HL-60 (cell line): Measurements from ENCODE around the gene SYNGR1.

Experiments used
- CTCF ChIP-seq: IDR thresholded peaks from one replicate; pipeline ENCODE4 v1.5.1; 2011; ENCODE audit warnings: low read length, control low read depth, inconsistent platforms; ENCODE audit not compliant: insufficient read depth
- POLR2AphosphoS5 ChIP-seq: IDR thresholded peaks from 2 replicates; pipeline ENCODE4 v1.6.1; 2012; ENCODE audit warnings: low read depth
- REST ChIP-seq: IDR thresholded peaks from 2 replicates; pipeline ENCODE4 v1.6.1; 2012; ENCODE audit warnings: low read depth; ENCODE audit not compliant: insufficient replicate concordance

GRCh38 chr22:39381930-39382329 lies 32.1 kb downstream of the SYNGR1 start:
- TF ChIP-seq CTCF (no peak), REST (no peak), POLR2AphosphoS5 (no peak; the same call in 1 of the 2 replicates)
